HG03060 (cell line): ENCODE data around the gene COL4A2.

Experiments
- ATAC-seq: cut with Tn5 transposase; IDR thresholded peaks from one replicate; pipeline ENCODE4 v1.9.1; 2021; ENCODE audit warnings: low read depth, moderate number of reproducible peaks; ENCODE audit not compliant: unreplicated experiment

Gene COL4A2

GRCh38 chr13:110561344-110562035 lies 254.4 kb downstream of the COL4A2 start, which contains the start of gene RAB20:
TSS of gene RAB20 (minus strand) at chr13:110561722. CDS start at chr13:110561519, 203 bp downstream.
- ATAC-seq = peak; percentile 62

- ATAC-seq = no peak
These were observed 255.0 kb downstream of the COL4A2 start for GRCh38 chr13:110562036-110562597.
